HG03097 (cell line): ENCODE measurements around the gene CCNL2.
"Not testable (repeated sequence)": the region's sequence is repeated elsewhere in the genome, so short reads cannot be mapped to it uniquely, and the experiment has no call there.

Source experiments
- ATAC-seq: cut with Tn5 transposase; IDR thresholded peaks from one replicate; pipeline ENCODE4 v1.9.1; 2021; ENCODE audit not compliant: unreplicated experiment, low FRiP score

CCNL2 gene

GRCh38 chr1:1402072-1402900 lies 3.2 kb upstream of the CCNL2 start:
- ATAC-seq = no peak

GRCh38 chr1:1401457-1402010 lies 2.4 kb upstream of the CCNL2 start:
- no peak for ATAC-seq

- ATAC-seq = no peak
Measured at GRCh38 chr1:1400576-1401456, 1.7 kb upstream of the CCNL2 start.

GRCh38 chr1:1399872-1400575 lies 889 bp upstream of the CCNL2 start:
- no peak for ATAC-seq

- peak; percentile 19 for ATAC-seq
Measured at GRCh38 chr1:1398677-1399186, 403 bp downstream of the CCNL2 start.

- no peak for ATAC-seq
Measured at GRCh38 chr1:1397839-1398523, 1.2 kb downstream of the CCNL2 start.

- no peak for ATAC-seq
Measured at GRCh38 chr1:1395166-1395565, 4.0 kb downstream of the CCNL2 start.

- ATAC-seq = no peak
Measured at GRCh38 chr1:1394116-1394515, 5.0 kb downstream of the CCNL2 start.

GRCh38 chr1:1393428-1393827 lies 5.7 kb downstream of the CCNL2 start:
- no peak for ATAC-seq

- ATAC-seq = no peak
Measured at GRCh38 chr1:1393014-1393413, 6.1 kb downstream of the CCNL2 start.

GRCh38 chr1:1391225-1391624 lies 7.9 kb downstream of the CCNL2 start:
- ATAC-seq = no peak

GRCh38 chr1:1390675-1391074 lies 8.5 kb downstream of the CCNL2 start:
- ATAC-seq = no peak

- no peak for ATAC-seq
Measured at GRCh38 chr1:1388078-1388472, 11.1 kb downstream of the CCNL2 start.

- ATAC-seq = no peak
Measured at GRCh38 chr1:1387098-1388077, 11.7 kb downstream of the CCNL2 start.

- no peak for ATAC-seq
Measured at GRCh38 chr1:1385931-1386330, 13.2 kb downstream of the CCNL2 start.

- not testable (repeated sequence) for ATAC-seq
Measured at GRCh38 chr1:1385339-1385738, 13.8 kb downstream of the CCNL2 start.

- ATAC-seq = no peak
Measured at GRCh38 chr1:1381294-1381693, 17.8 kb downstream of the CCNL2 start.

- ATAC-seq = no peak
Measured at GRCh38 chr1:1380860-1381259, 18.3 kb downstream of the CCNL2 start.
